ENCODE measurements around the gene ALDH1A1. TPM values are rescaled to one million over a fixed set of nuclear protein-coding genes. Genes with fewer than 3 reads are reported as not detected.

Gene ALDH1A1
- total RNA-seq, 1 donor from 2014 or later = 1.5 TPM

DNA sequence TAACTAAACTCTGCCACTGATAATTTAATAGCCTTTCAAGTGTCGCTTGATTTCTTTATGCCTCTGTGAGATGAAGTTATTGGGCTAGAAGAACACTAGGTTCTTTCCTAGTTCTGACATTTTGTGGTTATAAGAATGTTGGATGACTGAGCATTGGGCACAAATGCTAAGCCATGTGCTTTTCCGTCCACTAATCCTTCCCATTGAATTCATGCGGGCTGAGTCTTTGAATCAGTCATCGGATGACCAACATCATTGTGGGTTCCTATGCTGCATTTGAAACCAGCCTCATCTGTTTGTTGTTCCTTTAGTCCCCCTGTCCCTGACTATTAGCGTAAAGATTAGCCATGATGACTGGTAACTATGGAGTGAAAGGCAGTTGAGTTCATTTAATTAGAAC lies 58.5 kb downstream of the ALDH1A1 start:
- Histone ChIP-seq H3K27ac (ENCODE audit: low read depth, low read length) (peak overlapping the region; percentile 41), H3K4me1 (ENCODE audit: insufficient read depth, low read length) (no peaks in the 10 kb centered on the region), H4K20me1 (ENCODE audit: insufficient read depth, low read length) (no peaks in the 10 kb centered on the region), H3K27me3 (ENCODE audit: insufficient read depth, low read length) (no peaks in the 10 kb centered on the region), H3K9ac (ENCODE audit: low read length) (no peak overlapping the region), H3K4me3 (ENCODE audit: insufficient read depth, low read depth, low read length) (no peak overlapping the region), H3K36me3 (ENCODE audit: insufficient read depth, low read length) (no peaks in the 10 kb centered on the region), H3K4me2 (ENCODE audit: low read length) (peak overlapping the region; percentile 23), H3K79me2 (ENCODE audit: insufficient read depth, low read length) (no peaks in the 10 kb centered on the region), H2AFZ (ENCODE audit: low read depth, low read length) (no peak overlapping the region), H3K9me3 (ENCODE audit: insufficient read depth, low read depth, low read length) (no peaks in the 10 kb centered on the region)
- Mint-ChIP-seq H3K36me3 (ENCODE audit: low read depth, unreplicated experiment) (no peaks in the 10 kb centered on the region), H3K9me3 (ENCODE audit: unreplicated experiment) (no peaks in the 10 kb centered on the region), H3K4me3 (ENCODE audit: unreplicated experiment) (no peak overlapping the region), H3K27me3 (ENCODE audit: low read depth, unreplicated experiment) (peaks cover 3% of the 10 kb centered on the region), H3K27ac (ENCODE audit: unreplicated experiment) (no peak overlapping the region), H3K4me1 (ENCODE audit: low read depth, unreplicated experiment) (no peaks in the 10 kb centered on the region)
- DNase-seq (ENCODE audit: low read depth) (peak; percentile 78), FAIRE-seq (peak; percentile 73)
- TF ChIP-seq, protein P1, sequence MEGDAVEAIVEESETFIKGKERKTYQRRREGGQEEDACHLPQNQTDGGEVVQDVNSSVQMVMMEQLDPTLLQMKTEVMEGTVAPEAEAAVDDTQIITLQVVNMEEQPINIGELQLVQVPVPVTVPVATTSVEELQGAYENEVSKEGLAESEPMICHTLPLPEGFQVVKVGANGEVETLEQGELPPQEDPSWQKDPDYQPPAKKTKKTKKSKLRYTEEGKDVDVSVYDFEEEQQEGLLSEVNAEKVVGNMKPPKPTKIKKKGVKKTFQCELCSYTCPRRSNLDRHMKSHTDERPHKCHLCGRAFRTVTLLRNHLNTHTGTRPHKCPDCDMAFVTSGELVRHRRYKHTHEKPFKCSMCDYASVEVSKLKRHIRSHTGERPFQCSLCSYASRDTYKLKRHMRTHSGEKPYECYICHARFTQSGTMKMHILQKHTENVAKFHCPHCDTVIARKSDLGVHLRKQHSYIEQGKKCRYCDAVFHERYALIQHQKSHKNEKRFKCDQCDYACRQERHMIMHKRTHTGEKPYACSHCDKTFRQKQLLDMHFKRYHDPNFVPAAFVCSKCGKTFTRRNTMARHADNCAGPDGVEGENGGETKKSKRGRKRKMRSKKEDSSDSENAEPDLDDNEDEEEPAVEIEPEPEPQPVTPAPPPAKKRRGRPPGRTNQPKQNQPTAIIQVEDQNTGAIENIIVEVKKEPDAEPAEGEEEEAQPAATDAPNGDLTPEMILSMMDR (IDR thresholded peaks at IDR 0.05; ENCODE audit: insufficient read depth, low read depth, low read length) = no peak
- TF ChIP-seq EZH2 (IDR thresholded peaks at IDR 0.05; ENCODE audit: insufficient read depth, low read length) = no peak

DNA sequence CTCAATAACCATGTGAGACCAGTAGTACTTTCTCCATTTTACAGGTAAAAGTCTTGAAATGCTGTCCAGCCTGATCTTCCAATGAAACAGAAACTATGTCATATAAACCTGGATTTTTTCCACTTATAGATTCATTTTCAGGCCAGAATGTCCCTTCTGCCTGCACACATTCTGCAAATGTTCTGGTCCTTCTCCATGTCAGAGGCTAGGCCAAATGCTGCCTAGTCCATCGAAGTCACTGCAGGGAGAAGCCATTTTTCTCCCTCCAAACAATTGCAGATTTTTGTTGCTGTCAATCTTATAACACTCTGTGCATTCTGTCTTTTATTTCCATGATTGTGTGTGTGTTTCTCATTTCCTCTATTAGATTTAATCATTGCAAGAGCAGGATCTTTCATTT lies 59.4 kb downstream of the ALDH1A1 start:
- Histone ChIP-seq H3K36me3 (ENCODE audit: insufficient read depth, low read length) (no peaks in the 10 kb centered on the region), H3K9ac (ENCODE audit: low read length) (no peak overlapping the region), H3K9me3 (ENCODE audit: insufficient read depth, low read depth, low read length) (no peaks in the 10 kb centered on the region), H4K20me1 (ENCODE audit: insufficient read depth, low read length) (no peaks in the 10 kb centered on the region), H3K4me3 (ENCODE audit: insufficient read depth, low read depth, low read length) (no peak overlapping the region), H3K4me2 (ENCODE audit: low read length) (no peak overlapping the region), H3K27me3 (ENCODE audit: insufficient read depth, low read length) (no peaks in the 10 kb centered on the region), H2AFZ (ENCODE audit: low read depth, low read length) (no peak overlapping the region), H3K79me2 (ENCODE audit: insufficient read depth, low read length) (no peaks in the 10 kb centered on the region), H3K27ac (ENCODE audit: low read depth, low read length) (no peak overlapping the region), H3K4me1 (ENCODE audit: insufficient read depth, low read length) (no peaks in the 10 kb centered on the region)
- DNase-seq (ENCODE audit: low read depth) = no peak
- Mint-ChIP-seq H3K27ac (ENCODE audit: unreplicated experiment) (no peak overlapping the region), H3K27me3 (ENCODE audit: low read depth, unreplicated experiment) (peaks cover 3% of the 10 kb centered on the region), H3K4me3 (ENCODE audit: unreplicated experiment) (no peak overlapping the region), H3K4me1 (ENCODE audit: low read depth, unreplicated experiment) (no peaks in the 10 kb centered on the region), H3K9me3 (ENCODE audit: unreplicated experiment) (no peaks in the 10 kb centered on the region), H3K36me3 (ENCODE audit: low read depth, unreplicated experiment) (no peaks in the 10 kb centered on the region)
- TF ChIP-seq, protein P1 (IDR thresholded peaks at IDR 0.05; ENCODE audit: insufficient read depth, low read depth, low read length) = no peak
- TF ChIP-seq EZH2 (IDR thresholded peaks at IDR 0.05; ENCODE audit: insufficient read depth, low read length) = no peak
- no peak for FAIRE-seq

DNA sequence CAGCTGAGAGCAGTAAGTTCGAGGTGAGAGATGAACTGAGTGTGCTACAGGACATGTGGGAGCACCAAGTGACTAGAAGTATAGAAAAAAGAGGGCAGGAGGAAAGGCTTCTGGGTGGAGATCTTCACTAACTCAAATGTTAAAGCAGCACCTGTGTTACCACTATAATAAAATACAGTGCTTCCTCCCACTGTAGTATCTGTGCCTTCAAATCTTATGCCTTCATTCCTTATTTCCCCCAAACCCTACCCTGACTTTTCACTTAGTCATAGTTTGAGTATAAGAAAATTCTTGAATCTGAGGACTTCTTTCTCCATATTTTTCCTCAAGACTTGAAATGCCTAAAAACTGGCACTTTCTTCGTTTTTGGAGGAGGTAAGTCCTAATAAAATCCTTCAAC lies 61.8 kb downstream of the ALDH1A1 start:
- no peak for TF ChIP-seq EZH2 (IDR thresholded peaks at IDR 0.05; ENCODE audit: insufficient read depth, low read length)
- TF ChIP-seq, protein P1 (IDR thresholded peaks at IDR 0.05; ENCODE audit: insufficient read depth, low read depth, low read length) = no peak
- H3K27ac Mint-ChIP-seq (ENCODE audit: unreplicated experiment) = no peak overlapping the region
- Histone ChIP-seq H3K4me1 (ENCODE audit: insufficient read depth, low read length) (no peaks in the 10 kb centered on the region), H3K9me3 (ENCODE audit: insufficient read depth, low read depth, low read length) (no peaks in the 10 kb centered on the region), H3K9ac (ENCODE audit: low read length) (no peak overlapping the region), H3K27ac (ENCODE audit: low read depth, low read length) (no peak overlapping the region), H2AFZ (ENCODE audit: low read depth, low read length) (no peak overlapping the region), H3K4me3 (ENCODE audit: insufficient read depth, low read depth, low read length) (no peak overlapping the region), H4K20me1 (ENCODE audit: insufficient read depth, low read length) (no peaks in the 10 kb centered on the region), H3K79me2 (ENCODE audit: insufficient read depth, low read length) (no peaks in the 10 kb centered on the region), H3K36me3 (ENCODE audit: insufficient read depth, low read length) (no peaks in the 10 kb centered on the region), H3K4me2 (ENCODE audit: low read length) (no peak overlapping the region), H3K27me3 (ENCODE audit: insufficient read depth, low read length) (no peaks in the 10 kb centered on the region)
- no peak overlapping the region for H3K4me3 Mint-ChIP-seq (ENCODE audit: unreplicated experiment)
- FAIRE-seq (no peak), DNase-seq (ENCODE audit: low read depth) (no peak)
- peaks cover 3% of the 10 kb centered on the region for H3K9me3 Mint-ChIP-seq (ENCODE audit: unreplicated experiment)
- H3K36me3 Mint-ChIP-seq (ENCODE audit: low read depth, unreplicated experiment) = no peaks in the 10 kb centered on the region
- no peaks in the 10 kb centered on the region for H3K4me1 Mint-ChIP-seq (ENCODE audit: low read depth, unreplicated experiment)
- H3K27me3 Mint-ChIP-seq (ENCODE audit: low read depth, unreplicated experiment) = peaks cover 3% of the 10 kb centered on the region

Measured in astrocyte (in vitro differentiated cells and primary cell).